Astrocyte of the cerebellum (primary cell): ENCODE results near the gene ASPRV1.

Experiments
- DNase-seq: peaks from one replicate; pipeline ENCODE4 v3.0.0-alpha.2; 2011; ENCODE audit warnings: low read depth
- H3K4me3 ChIP-seq: 2 replicates; pipeline ENCODE4 v1.5.1; 2011; ENCODE audit warnings: mild to moderate bottlenecking, low read depth, low read length, moderate library complexity
- CTCF ChIP-seq: IDR thresholded peaks from 2 replicates; pipeline ENCODE4 v1.5.1; 2012; ENCODE audit warnings: low read length, low read depth, moderate library complexity, mild to moderate bottlenecking; ENCODE audit errors: missing control alignments
- in situ Hi-C: cut with HindIII; loops from 2 replicates; pipeline ENCODE4 v1.10.0; 2017; ENCODE audit warnings: low sequenced_read_pairs

ASPRV1 gene

DNA sequence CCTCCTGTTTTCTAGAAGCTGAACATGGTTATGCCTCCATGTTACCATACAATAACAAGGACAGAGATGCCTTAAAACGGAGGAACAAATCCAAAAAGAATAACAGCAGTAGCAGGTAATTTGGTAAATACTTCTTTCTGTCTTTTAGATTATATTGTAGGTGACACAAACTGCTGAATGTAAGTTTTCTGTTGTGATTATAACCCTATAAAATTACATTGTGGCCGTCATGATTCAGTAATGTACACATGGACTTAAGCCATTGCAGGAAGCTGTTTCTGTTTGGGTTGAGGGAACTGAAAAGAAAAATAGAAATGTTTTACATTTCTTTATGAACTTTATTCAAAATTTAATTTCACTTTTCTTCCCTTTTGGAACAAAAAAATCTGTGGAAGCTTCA is 45.3 kb downstream of the ASPRV1 start:
- in situ Hi-C loops: loop anchor here (5.0 kb wide), 1 partner anchor 171 kb away; the partner anchor contains the start of gene PCBP1
- no peak for DNase-seq
- H3K4me3 ChIP-seq: peak overlapping the region; percentile 78
- no peak for TF ChIP-seq CTCF

GRCh38 chr2:69914950-69915945 is 46.2 kb downstream of the ASPRV1 start, which contains the start of gene MXD1:
Gene MXD1, plus strand, starts transcription at chr2:69915109. Its CDS starts 222 bp downstream, at chr2:69915331.
- DNase-seq: no peak
- H3K4me3 ChIP-seq: peak within 1 kb of the TSS; percentile 78
- in situ Hi-C loops: loop anchor here (5.0 kb wide), 1 partner anchor 172 kb away; the partner anchor contains the start of gene PCBP1
- TF ChIP-seq CTCF: no peak

DNA sequence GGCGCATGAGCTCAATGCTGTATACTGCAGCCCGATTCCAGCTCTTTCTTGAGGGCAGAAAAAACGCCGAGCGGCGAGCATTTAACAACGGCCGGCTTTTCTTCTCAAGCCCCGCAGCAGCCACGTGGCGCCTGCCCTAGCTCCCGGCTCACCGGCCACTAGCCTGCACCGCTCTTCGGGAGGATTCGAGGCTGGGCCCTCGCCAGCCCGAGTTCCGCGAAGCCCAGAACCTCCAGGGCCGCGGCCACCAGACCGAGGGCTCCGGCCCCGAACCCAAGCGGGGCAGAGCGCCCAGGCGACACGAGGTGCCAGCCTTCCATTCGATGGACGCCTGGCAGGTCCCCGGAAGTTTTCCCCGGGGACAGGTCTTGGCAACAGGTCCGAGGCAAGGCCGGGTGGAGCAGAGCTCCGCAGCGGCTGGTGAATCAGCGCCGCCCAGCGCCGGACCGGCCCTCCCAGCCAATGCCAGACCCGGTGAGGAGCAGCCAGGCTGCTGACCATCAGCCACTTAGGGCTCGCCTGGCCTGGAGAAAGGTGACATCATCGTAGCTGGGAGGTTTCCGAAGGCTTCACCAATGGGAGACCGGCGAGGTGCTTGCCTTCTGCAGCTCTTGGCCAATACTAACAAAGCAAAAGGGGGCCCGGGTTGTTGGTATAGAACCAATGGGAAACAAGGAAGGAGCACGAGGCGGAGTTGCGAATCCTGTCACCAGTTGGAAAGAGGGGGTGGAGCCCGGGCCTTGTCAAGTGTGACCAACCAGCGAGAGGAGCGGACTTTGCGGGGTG is 47.1 kb downstream of the ASPRV1 start:
- in situ Hi-C loops: no loop called here
- TF ChIP-seq CTCF: no peak
- peak overlapping the region; percentile 78 for H3K4me3 ChIP-seq
- peak; percentile 100 for DNase-seq

- TF ChIP-seq CTCF: no peak
- no peak overlapping the region for H3K4me3 ChIP-seq
- DNase-seq: peak; percentile 47
- in situ Hi-C loops: no loop called here
Measured at GRCh38 chr2:69911985-69912563, 49.4 kb downstream of the ASPRV1 start.
